NB4 (cell line): ENCODE data around the gene PLA2G3.

Experiments used
- CTCF ChIP-seq: IDR thresholded peaks from one replicate; pipeline ENCODE4 v1.5.1; 2012; ENCODE audit warnings: low read depth, low read length
- MAX ChIP-seq: IDR thresholded peaks from 2 replicates; pipeline ENCODE4 v1.6.1; 2011; ENCODE audit warnings: low read depth, low read length
- POLR2A ChIP-seq: IDR thresholded peaks from 2 replicates; pipeline ENCODE4 v1.6.1; 2011; ENCODE audit warnings: mild to moderate bottlenecking; ENCODE audit not compliant: insufficient read length; ENCODE audit errors: extremely low read depth

GRCh38 chr22:31144223-31144622 is 3.9 kb upstream of the PLA2G3 start:
- no peak for TF ChIP-seq CTCF
- TF ChIP-seq POLR2A: no peak
- TF ChIP-seq MAX: no peak
